ENCODE results near the gene GCK. TPM values are rescaled to one million over a fixed set of nuclear protein-coding genes. Genes with fewer than 3 reads are reported as not detected.

GCK gene
- polyA plus RNA-seq, 4 donors, result 2.6 to 4.8 (median 3.7) TPM

- DNase-seq (ENCODE audit: low read depth in 4 of 4, low spot score in 3 of 4), result no peak
These were observed 80.2 kb downstream of the GCK start for GRCh38 chr7:44108768-44109750.

- no peak for DNase-seq (ENCODE audit: low read depth in 4 of 4, low spot score in 3 of 4)
These were observed 81.1 kb downstream of the GCK start for GRCh38 chr7:44107961-44108767.

DNA sequence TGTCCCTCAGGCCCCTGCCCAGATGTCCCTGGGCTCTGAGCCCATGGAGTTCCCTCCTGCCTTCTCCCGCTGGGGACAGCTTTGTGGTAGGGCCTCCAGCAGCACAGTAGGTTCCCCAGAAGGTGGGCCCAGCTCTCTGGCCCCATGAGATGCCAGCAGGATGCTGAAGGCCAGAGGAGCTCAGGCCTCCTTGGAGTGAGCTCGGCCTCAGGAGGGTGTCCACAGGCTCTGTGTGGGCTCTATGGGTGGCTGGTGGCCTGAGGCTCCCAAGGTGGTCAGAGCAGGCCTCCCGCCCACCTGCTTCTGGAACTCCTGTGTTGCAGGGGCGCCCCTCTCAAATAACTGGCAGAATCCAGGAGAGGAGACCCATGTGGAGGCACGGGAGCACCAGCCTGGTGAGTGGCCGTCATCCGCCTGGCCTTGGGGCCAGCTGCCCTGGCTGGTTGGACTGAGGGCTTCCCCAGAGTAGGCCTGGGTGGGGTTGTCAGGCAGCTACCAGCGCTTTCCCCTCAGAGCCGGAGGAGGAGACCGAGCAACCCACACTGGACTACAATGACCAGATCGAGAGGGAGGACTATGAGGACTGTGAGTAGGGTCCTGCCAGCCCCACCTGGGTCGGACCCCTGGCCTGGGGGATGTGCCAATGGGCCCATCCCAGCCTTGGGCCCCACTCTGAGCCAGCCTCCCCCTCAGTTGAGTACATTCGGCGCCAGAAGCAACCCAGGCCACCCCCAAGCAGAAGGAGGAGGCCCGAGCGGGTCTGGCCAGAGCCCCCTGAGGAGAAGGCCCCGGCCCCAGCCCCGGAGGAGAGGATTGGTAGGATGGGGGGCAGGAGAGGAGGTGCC lies 81.9 kb downstream of the GCK start:
- no peak for DNase-seq (ENCODE audit: low read depth in 4 of 4, low spot score in 3 of 4)

- no peak for DNase-seq (ENCODE audit: low read depth in 4 of 4, low spot score in 3 of 4)
These were observed 82.8 kb downstream of the GCK start for GRCh38 chr7:44106311-44107065.

- DNase-seq (ENCODE audit: low read depth in 4 of 4, low spot score in 3 of 4), result no peak
These were observed 83.4 kb downstream of the GCK start for GRCh38 chr7:44105832-44106231.

DNA sequence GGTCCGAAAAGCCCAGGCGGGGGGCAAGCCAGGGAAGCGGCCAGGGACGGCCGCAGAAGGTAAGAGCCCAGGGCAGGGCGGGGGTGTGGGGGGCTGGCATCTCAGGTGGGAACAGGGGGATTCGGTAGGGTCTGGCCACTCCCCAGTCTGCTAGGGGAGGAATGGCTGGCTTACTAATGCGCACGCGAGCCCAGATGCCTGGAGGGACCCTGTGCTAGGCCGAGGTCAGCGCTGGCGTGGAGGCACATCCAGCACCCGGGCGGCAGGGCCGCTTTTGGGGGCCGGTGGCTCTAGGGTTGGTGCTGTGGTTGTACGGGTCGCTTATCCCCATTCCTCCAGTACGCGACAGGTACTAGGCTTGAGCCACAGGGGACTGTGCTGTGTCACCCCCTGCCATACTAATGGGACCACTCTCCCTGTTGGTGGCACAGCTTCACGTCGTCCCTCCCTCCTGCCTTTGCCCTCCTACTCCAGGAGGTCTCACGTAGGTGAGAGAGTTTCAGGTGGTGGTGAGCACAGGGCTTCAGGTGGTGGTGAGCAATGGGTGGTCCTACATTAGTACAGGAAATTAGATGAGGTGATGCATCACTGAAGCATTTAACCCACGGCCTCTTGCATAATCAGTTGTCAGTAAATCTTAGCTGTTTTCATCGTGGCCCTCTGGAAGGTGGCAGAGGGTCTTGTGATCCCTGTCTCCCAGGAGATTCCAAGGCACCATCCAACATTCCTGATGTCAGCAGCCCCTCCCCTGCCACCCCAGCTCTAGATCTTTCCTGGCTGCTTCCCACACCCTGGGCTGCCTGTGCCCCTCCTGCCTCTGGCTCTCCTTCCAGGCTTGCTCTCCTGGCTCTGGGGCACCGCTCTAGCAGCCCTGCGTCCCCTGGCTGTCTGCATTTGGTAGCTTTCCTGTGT lies 84.1 kb downstream of the GCK start:
- no peak for DNase-seq (ENCODE audit: low read depth in 4 of 4, low spot score in 3 of 4)

GRCh38 chr7:44103923-44104859 lies 85.0 kb downstream of the GCK start, which contains the start of gene AEBP1:
Gene AEBP1, plus strand, starts transcription at chr7:44104345. Its CDS starts 321 bp downstream, at chr7:44104666.
- no peak for DNase-seq (ENCODE audit: low read depth in 4 of 4, low spot score in 3 of 4)

GRCh38 chr7:44103566-44103922 lies 85.7 kb downstream of the GCK start:
- DNase-seq (ENCODE audit: low read depth in 4 of 4, low spot score in 3 of 4), result no peak

GRCh38 chr7:44102846-44103565 lies 86.2 kb downstream of the GCK start:
- DNase-seq (ENCODE audit: low read depth in 4 of 4, low spot score in 3 of 4), result no peak

DNA sequence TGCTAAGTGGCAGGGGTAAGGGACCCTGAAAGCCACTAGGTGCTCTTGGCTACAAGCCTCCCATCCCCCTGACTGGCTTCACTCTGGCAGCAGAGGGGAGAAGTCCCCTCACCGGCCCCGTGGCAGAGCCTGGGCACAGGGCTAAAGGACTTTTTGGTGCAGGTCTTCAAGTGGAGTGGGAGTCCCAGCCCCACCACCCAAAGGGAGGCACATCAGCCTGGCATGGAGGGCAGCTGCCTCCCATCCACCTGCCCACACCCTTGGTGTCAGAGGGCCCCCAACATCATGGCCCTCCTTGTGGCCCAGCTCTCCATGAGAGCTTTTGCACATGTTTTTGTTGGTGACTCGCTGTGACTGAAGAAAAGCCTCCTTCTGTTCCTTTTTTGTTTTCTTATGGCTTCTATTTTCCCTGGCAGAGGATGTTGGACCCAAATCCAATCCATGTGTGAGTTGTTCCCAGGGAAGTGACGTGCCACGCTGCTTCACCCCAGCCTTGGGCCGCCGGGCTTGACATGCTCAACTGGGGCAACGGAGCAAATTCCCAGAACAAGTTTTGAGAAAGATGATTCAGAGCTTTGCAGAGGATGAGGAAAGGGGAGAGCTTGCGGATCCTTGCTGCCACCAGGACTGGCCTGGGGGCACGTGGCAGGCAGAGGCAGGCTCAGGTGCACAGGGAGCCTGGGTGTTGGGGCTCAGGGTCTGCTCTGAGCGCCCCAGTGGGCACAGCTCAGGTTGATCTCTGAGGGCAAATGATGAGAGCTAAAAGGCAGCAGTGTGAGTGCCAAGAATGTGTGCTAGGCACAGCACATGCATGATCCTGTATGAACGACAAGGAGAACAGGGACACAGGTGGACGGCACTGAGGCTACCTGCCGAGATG lies 87.0 kb downstream of the GCK start:
- DNase-seq (ENCODE audit: low read depth in 4 of 4, low spot score in 3 of 4), result no peak

DNA sequence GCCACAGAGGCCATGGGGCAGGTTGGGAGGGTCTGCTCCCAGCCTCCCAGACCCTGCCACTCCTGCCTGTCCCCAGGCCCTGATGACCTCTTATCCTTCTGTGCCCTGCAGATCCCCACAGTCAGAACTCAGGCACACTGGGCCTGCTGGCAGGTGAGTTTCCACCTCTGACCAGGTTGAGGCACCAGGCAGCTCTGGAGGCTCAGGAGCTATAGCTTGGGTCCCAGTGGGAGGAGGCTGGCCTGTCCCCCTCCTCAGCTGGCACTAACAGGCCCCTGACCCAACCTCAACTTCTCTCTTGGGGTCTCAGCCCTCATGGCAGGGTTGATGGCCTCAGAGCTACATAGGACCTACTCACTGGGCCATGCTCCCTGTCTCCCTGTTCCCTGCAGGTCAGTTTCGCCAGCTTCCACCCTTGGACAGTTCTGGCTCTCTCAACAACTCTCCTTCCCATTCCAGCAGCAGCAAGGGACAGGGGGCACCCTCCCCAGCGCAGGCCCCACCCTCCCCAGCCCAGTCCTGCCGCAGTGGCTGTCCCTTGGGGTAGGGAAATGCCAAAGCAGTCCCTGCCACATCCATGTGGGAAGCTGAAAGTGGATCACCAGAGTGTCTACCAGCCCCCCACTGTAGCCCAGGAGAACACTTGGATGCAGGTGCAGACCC lies 87.8 kb downstream of the GCK start:
- DNase-seq (ENCODE audit: low read depth in 4 of 4, low spot score in 3 of 4), result no peak

DNA sequence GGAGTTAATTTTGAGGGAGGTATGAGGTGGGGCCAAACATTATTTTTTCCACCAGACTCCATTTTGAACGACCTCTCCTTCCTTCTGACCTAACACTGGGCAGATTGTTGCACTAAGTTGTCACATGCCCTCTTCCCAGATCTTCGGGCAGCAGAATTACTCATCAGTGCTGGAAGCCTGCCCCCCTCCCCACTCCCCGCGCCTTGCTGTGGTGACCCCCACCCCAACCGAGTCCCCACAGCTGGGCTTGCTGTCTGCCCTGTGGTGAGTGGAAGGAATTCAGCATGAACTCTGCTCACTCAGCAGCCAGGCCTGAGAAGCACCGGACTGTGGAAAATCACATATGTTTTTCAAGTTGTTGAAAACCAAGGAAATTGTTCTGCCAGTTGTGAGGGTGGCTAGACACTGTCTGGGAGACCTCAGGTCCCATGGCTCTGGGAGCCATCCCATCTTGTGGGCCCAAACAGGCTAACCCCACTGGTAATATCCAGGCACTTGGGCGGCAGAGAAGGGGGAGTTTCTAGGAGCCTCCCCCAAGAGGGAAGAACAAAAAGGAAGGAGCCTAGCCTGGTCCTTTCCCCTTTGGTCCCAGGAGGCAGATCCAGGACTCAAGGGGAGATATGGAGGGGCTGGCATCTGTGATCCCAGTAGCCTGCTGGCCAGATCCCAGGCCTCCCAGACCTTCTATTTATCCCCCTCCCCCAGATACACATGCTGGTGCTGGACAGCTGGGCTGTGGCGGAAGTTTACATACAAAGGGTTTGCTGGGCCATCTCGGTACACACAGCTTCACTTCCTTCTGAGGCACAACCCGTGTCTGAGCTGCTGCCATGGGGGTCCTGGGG lies 88.6 kb downstream of the GCK start:
- no peak for DNase-seq (ENCODE audit: low read depth in 4 of 4, low spot score in 3 of 4)

DNA sequence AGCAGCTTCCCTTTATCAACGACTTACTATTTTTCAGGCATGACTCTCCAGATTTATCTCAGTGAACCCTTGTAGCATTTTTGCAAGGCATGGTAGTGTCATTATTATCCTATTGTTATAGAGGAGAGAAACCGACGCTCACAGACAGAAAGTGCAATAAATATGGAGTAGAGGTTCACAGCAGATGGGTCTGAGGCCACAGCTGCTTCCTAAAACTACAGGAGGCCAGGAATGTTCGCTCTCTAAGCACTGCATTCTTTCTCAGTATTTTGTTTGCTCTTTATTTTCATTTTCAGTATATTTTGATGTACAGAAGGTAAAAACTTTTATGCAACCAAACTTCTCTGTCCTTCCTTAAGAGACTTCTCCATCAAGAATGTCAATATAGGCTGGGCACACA lies 89.6 kb downstream of the GCK start:
- no peak for DNase-seq (ENCODE audit: low read depth in 4 of 4, low spot score in 3 of 4)
